ENCODE measurements around the gene ADD1. TPM values are rescaled to one million over a fixed set of nuclear protein-coding genes. Genes with fewer than 3 reads are reported as not detected.

ADD1 gene
- total and polyA plus RNA-seq, 2 of the 13 experiments (the other 11 are each of a cell fraction or from before 2014, with no cell fraction given) = 73.9 to 122 TPM

GRCh38 chr4:2879026-2879425 lies 35.4 kb downstream of the ADD1 start:
- Histone ChIP-seq H3K36me3 (replicated peaks in 1 of 2; ENCODE audit: control insufficient read depth in 1 of 2, insufficient read depth in 2 of 2, low read length in 2 of 2) (peaks cover 16 to 55% of the 10 kb centered on the region in 2 experiments), H3K27ac (ENCODE audit: extremely low read length, insufficient read depth, low read length) (no peak overlapping the region), H4K20me1 (ENCODE audit: insufficient read depth, low read length) (no peaks in the 10 kb centered on the region; the same call in 1 of the 2 replicates), H3K4me1 (ENCODE audit: insufficient read depth, low read length) (peaks cover 12% of the 10 kb centered on the region), H3K9me3 (ENCODE audit: low read length) (no peaks in the 10 kb centered on the region), H3K27me3 (ENCODE audit: control insufficient read depth in 1 of 2, insufficient read depth in 2 of 2, low read length in 2 of 2) (no peaks in the 10 kb centered on the region), H3K9ac (ENCODE audit: insufficient read depth, low read depth, low read length) (no peak overlapping the region), H2AFZ (ENCODE audit: low read length) (no peak overlapping the region), H3K79me2 (ENCODE audit: insufficient read depth, low read length) (peaks cover 29% of the 10 kb centered on the region), H3K4me3 (replicated peaks in 1 of 3; ENCODE audit: insufficient read depth in 1 of 3, low read depth in 2 of 3, low read length in 3 of 3) (no peak overlapping the region), H3K4me2 (ENCODE audit: low read depth, low read length) (no peak overlapping the region)
- ChIA-PET POLR2A (no interaction called here), CTCF (ENCODE audit: low intra/inter-chr PET ratio, low total read pairs) (no interaction called here)
- DNase-seq (ENCODE audit: low spot score) (no peak), ATAC-seq (no peak), FAIRE-seq (no peak)
- no peak for TF ChIP-seq ATRX (CRISPR knock-in tag; IDR thresholded peaks at IDR 0.05; ENCODE audit: borderline replicate concordance)
- no peak for TF ChIP-seq NAIF1 (CRISPR knock-in tag; IDR thresholded peaks at IDR 0.05; ENCODE audit: borderline replicate concordance)
- no peak for TF ChIP-seq ZNF143 (CRISPR knock-in tag; IDR thresholded peaks at IDR 0.05)
- TF ChIP-seq HNRNPUL1 (IDR thresholded peaks at IDR 0.05; ENCODE audit: low read depth, low read length) = no peak
- TF ChIP-seq ZNF691 (CRISPR knock-in tag; IDR thresholded peaks at IDR 0.05; ENCODE audit: borderline replicate concordance, low read depth) = no peak
- 79% methylated on average over 5 of the region's 5 CpGs for WGBS (ENCODE audit: low lambda C conversion rate)
- BruUV-seq (replicated peaks) = no TSS peak
- in situ Hi-C loops (cut with HindIII; ENCODE audit: extremely low pct_ligation_motif_present, low pct_unique_long_range_greater_than_20kb) = no loop called here
- intact Hi-C loops (cut with micrococcal nuclease; ENCODE audit: unreplicated experiment) = no loop called here

- CTCF ChIA-PET (ENCODE audit: low intra/inter-chr PET ratio, low total read pairs) = no interaction called here
- Histone ChIP-seq H3K36me3 (replicated peaks in 1 of 2; ENCODE audit: control insufficient read depth in 1 of 2, insufficient read depth in 2 of 2, low read length in 2 of 2) (peaks cover 25 to 64% of the 10 kb centered on the region in 2 experiments), H4K20me1 (ENCODE audit: insufficient read depth, low read length) (no peaks in the 10 kb centered on the region), H3K9ac (ENCODE audit: insufficient read depth, low read depth, low read length) (no peak overlapping the region), H3K4me3 (replicated peaks in 1 of 3; ENCODE audit: insufficient read depth in 1 of 3, low read depth in 2 of 3, low read length in 3 of 3) (no peak overlapping the region), H3K27ac (ENCODE audit: extremely low read length, insufficient read depth, low read length) (no peak overlapping the region), H3K79me2 (ENCODE audit: insufficient read depth, low read length) (peaks cover 9% of the 10 kb centered on the region), H3K9me3 (ENCODE audit: low read length) (no peaks in the 10 kb centered on the region), H2AFZ (ENCODE audit: low read length) (no peak overlapping the region), H3K4me2 (ENCODE audit: low read depth, low read length) (no peak overlapping the region), H3K27me3 (ENCODE audit: control insufficient read depth in 1 of 2, insufficient read depth in 2 of 2, low read length in 2 of 2) (no peaks in the 10 kb centered on the region), H3K4me1 (ENCODE audit: insufficient read depth, low read length) (no peaks in the 10 kb centered on the region)
- FAIRE-seq (no peak), ATAC-seq (no peak), DNase-seq (ENCODE audit: low spot score) (no peak)
- intact Hi-C loops (cut with micrococcal nuclease; ENCODE audit: unreplicated experiment) = no loop called here
- no TSS peak for BruUV-seq (replicated peaks)
- in situ Hi-C loops (cut with HindIII; ENCODE audit: extremely low pct_ligation_motif_present, low pct_unique_long_range_greater_than_20kb) = no loop called here
- TF ChIP-seq ZC3H13 (CRISPR knock-in tag; IDR thresholded peaks at IDR 0.05) (no peak), ZBTB7B (CRISPR knock-in tag; IDR thresholded peaks at IDR 0.05) (no peak), HCFC1 (IDR thresholded peaks at IDR 0.05; ENCODE audit: low read depth, low read length) (no peak), ZNF30 (CRISPR knock-in tag; IDR thresholded peaks at IDR 0.05) (no peak), TRIM24 (CRISPR knock-in tag; IDR thresholded peaks at IDR 0.05) (no peak), THRA (CRISPR knock-in tag; IDR thresholded peaks at IDR 0.05; ENCODE audit: borderline replicate concordance) (no peak), RBM39 (IDR thresholded peaks at IDR 0.05; ENCODE audit: low read depth, low read length, poor library complexity, severe bottlenecking) (no peak)
- 98% methylated on average over 3 of the region's 3 CpGs for WGBS (ENCODE audit: low lambda C conversion rate)
- POLR2A ChIA-PET = no interaction called here
Observed at GRCh38 chr4:2881431-2881830, 37.8 kb downstream of the ADD1 start.
